Measurements from ENCODE around the gene STXBP5.

DNA sequence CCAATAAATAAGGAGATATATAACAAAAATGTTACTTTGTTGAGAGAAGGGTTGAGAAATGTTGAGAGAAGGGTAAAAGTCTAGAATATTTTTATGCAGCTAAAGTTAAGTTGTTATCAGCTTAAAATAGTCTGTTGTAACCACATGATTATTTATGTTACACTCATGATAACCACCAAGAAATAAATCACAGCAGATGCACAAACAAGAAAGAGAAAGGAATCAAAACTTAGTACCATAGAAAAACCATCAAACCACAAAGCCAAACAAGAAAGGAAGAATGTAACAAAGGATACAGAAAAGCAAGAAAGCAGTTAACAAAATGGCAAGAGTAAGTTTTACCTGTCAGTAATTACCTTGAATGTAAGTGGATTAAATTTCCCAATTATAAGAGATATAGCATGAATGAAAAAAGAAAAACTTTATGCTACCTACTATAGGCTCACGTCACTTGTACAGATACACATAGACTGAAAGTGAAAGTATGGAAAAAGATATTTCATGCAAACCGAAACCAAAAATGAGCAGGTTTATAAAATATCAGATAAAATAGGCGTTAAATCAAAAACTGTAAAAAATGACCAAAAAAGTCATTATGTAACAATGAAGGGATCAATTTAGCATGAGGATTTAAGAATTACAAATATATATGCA lies 93.6 kb downstream of the STXBP5 start:
- no peak for TF ChIP-seq U2AF2 (IDR thresholded peaks at IDR 0.05; ENCODE audit: low read depth, low read length)
- no peak for TF ChIP-seq ZNF382 (CRISPR knock-in tag; IDR thresholded peaks at IDR 0.05; ENCODE audit: borderline replicate concordance)
- TF ChIP-seq FOXJ3 (CRISPR knock-in tag; IDR thresholded peaks at IDR 0.05; ENCODE audit: borderline replicate concordance): no peak
- TF ChIP-seq, protein P1, sequence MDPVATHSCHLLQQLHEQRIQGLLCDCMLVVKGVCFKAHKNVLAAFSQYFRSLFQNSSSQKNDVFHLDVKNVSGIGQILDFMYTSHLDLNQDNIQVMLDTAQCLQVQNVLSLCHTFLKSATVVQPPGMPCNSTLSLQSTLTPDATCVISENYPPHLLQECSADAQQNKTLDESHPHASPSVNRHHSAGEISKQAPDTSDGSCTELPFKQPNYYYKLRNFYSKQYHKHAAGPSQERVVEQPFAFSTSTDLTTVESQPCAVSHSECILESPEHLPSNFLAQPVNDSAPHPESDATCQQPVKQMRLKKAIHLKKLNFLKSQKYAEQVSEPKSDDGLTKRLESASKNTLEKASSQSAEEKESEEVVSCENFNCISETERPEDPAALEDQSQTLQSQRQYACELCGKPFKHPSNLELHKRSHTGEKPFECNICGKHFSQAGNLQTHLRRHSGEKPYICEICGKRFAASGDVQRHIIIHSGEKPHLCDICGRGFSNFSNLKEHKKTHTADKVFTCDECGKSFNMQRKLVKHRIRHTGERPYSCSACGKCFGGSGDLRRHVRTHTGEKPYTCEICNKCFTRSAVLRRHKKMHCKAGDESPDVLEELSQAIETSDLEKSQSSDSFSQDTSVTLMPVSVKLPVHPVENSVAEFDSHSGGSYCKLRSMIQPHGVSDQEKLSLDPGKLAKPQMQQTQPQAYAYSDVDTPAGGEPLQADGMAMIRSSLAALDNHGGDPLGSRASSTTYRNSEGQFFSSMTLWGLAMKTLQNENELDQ (CRISPR knock-in tag; IDR thresholded peaks at IDR 0.05; ENCODE audit: borderline replicate concordance): no peak
- TF ChIP-seq POLR2AphosphoS5 (IDR thresholded peaks at IDR 0.05; ENCODE audit: low read depth, low read length): no peak
- TF ChIP-seq ZNF138 (CRISPR knock-in tag; IDR thresholded peaks at IDR 0.05; ENCODE audit: low read depth): no peak
- no peak for TF ChIP-seq GTF2F1 (IDR thresholded peaks at IDR 0.05; ENCODE audit: low read length)
- no peak for TF ChIP-seq MAZ (IDR thresholded peaks at IDR 0.05; ENCODE audit: borderline replicate concordance, low read depth, low read length)
- no peak for TF ChIP-seq MAZ (CRISPR knock-in tag; IDR thresholded peaks at IDR 0.05; ENCODE audit: low read depth)
- TF ChIP-seq SMAD3 (CRISPR knock-in tag; IDR thresholded peaks at IDR 0.05): no peak
- TF ChIP-seq, protein P2, sequence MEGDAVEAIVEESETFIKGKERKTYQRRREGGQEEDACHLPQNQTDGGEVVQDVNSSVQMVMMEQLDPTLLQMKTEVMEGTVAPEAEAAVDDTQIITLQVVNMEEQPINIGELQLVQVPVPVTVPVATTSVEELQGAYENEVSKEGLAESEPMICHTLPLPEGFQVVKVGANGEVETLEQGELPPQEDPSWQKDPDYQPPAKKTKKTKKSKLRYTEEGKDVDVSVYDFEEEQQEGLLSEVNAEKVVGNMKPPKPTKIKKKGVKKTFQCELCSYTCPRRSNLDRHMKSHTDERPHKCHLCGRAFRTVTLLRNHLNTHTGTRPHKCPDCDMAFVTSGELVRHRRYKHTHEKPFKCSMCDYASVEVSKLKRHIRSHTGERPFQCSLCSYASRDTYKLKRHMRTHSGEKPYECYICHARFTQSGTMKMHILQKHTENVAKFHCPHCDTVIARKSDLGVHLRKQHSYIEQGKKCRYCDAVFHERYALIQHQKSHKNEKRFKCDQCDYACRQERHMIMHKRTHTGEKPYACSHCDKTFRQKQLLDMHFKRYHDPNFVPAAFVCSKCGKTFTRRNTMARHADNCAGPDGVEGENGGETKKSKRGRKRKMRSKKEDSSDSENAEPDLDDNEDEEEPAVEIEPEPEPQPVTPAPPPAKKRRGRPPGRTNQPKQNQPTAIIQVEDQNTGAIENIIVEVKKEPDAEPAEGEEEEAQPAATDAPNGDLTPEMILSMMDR (CRISPR knock-in tag; IDR thresholded peaks at IDR 0.05): no peak
- TF ChIP-seq, protein P3, sequence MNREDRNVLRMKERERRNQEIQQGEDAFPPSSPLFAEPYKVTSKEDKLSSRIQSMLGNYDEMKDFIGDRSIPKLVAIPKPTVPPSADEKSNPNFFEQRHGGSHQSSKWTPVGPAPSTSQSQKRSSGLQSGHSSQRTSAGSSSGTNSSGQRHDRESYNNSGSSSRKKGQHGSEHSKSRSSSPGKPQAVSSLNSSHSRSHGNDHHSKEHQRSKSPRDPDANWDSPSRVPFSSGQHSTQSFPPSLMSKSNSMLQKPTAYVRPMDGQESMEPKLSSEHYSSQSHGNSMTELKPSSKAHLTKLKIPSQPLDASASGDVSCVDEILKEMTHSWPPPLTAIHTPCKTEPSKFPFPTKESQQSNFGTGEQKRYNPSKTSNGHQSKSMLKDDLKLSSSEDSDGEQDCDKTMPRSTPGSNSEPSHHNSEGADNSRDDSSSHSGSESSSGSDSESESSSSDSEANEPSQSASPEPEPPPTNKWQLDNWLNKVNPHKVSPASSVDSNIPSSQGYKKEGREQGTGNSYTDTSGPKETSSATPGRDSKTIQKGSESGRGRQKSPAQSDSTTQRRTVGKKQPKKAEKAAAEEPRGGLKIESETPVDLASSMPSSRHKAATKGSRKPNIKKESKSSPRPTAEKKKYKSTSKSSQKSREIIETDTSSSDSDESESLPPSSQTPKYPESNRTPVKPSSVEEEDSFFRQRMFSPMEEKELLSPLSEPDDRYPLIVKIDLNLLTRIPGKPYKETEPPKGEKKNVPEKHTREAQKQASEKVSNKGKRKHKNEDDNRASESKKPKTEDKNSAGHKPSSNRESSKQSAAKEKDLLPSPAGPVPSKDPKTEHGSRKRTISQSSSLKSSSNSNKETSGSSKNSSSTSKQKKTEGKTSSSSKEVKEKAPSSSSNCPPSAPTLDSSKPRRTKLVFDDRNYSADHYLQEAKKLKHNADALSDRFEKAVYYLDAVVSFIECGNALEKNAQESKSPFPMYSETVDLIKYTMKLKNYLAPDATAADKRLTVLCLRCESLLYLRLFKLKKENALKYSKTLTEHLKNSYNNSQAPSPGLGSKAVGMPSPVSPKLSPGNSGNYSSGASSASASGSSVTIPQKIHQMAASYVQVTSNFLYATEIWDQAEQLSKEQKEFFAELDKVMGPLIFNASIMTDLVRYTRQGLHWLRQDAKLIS (CRISPR knock-in tag; IDR thresholded peaks at IDR 0.05): no peak
- no peak for TF ChIP-seq JUN (CRISPR knock-in tag; IDR thresholded peaks at IDR 0.05)
- no peak for TF ChIP-seq TBP (CRISPR knock-in tag; IDR thresholded peaks at IDR 0.05)
- TF ChIP-seq, protein P4, sequence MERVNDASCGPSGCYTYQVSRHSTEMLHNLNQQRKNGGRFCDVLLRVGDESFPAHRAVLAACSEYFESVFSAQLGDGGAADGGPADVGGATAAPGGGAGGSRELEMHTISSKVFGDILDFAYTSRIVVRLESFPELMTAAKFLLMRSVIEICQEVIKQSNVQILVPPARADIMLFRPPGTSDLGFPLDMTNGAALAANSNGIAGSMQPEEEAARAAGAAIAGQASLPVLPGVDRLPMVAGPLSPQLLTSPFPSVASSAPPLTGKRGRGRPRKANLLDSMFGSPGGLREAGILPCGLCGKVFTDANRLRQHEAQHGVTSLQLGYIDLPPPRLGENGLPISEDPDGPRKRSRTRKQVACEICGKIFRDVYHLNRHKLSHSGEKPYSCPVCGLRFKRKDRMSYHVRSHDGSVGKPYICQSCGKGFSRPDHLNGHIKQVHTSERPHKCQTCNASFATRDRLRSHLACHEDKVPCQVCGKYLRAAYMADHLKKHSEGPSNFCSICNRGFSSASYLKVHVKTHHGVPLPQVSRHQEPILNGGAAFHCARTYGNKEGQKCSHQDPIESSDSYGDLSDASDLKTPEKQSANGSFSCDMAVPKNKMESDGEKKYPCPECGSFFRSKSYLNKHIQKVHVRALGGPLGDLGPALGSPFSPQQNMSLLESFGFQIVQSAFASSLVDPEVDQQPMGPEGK (CRISPR knock-in tag; IDR thresholded peaks at IDR 0.05): no peak
